ENCODE results near the gene SNRPF.
"Not testable (repeated sequence)": the region's sequence is repeated elsewhere in the genome, so short reads cannot be mapped to it uniquely, and the experiment has no call there.

The SNRPF gene

GRCh38 chr12:95858451-95859343 lies at the start of gene SNRPF:
Gene SNRPF, plus strand, starts transcription at chr12:95858952. Its CDS starts 122 bp downstream, at chr12:95859074.
- peak; percentile 97 for DNase-seq

GRCh38 chr12:95809000-95809680 lies 49.6 kb upstream of the SNRPF start:
- no peak for DNase-seq

GRCh38 chr12:95810411-95810810 lies 48.3 kb upstream of the SNRPF start:
- no peak for DNase-seq

GRCh38 chr12:95812155-95812554 lies 46.6 kb upstream of the SNRPF start:
- DNase-seq = not testable (repeated sequence)

- peak; percentile 45 for DNase-seq
Observed at GRCh38 chr12:95815632-95816212, 43.0 kb upstream of the SNRPF start.

- peak; percentile 63 for DNase-seq
Observed at GRCh38 chr12:95820096-95820703, 38.6 kb upstream of the SNRPF start.

GRCh38 chr12:95829395-95829794 lies 29.4 kb upstream of the SNRPF start:
- no peak for DNase-seq

- DNase-seq = no peak
Observed at GRCh38 chr12:95830335-95831089, 28.2 kb upstream of the SNRPF start.

GRCh38 chr12:95834572-95834971 lies 24.2 kb upstream of the SNRPF start:
- DNase-seq = no peak

GRCh38 chr12:95836185-95836609 lies 22.6 kb upstream of the SNRPF start:
- peak; percentile 68 for DNase-seq

GRCh38 chr12:95836630-95837239 lies 22.0 kb upstream of the SNRPF start:
- peak; percentile 44 for DNase-seq

- no peak for DNase-seq
Observed at GRCh38 chr12:95837240-95838038, 21.3 kb upstream of the SNRPF start.

GRCh38 chr12:95838125-95838524 lies 20.6 kb upstream of the SNRPF start:
- DNase-seq = peak; percentile 76

GRCh38 chr12:95842426-95842825 lies 16.3 kb upstream of the SNRPF start:
- not testable (repeated sequence) for DNase-seq

- DNase-seq = peak; percentile 33
Observed at GRCh38 chr12:95848575-95849388, 10.0 kb upstream of the SNRPF start.

GRCh38 chr12:95851606-95852005 lies 7.1 kb upstream of the SNRPF start:
- DNase-seq = no peak

- no peak for DNase-seq
Observed at GRCh38 chr12:95852133-95852532, 6.6 kb upstream of the SNRPF start.

GRCh38 chr12:95857156-95857555 lies 1.6 kb upstream of the SNRPF start:
- no peak for DNase-seq

- DNase-seq = no peak
Observed at GRCh38 chr12:95857799-95858198, 953 bp upstream of the SNRPF start.

- peak; percentile 20 for DNase-seq
Observed at GRCh38 chr12:95859344-95859816, 628 bp downstream of the SNRPF start.
